ENCODE measurements around the gene MRPL39.

MRPL39 gene

DNA sequence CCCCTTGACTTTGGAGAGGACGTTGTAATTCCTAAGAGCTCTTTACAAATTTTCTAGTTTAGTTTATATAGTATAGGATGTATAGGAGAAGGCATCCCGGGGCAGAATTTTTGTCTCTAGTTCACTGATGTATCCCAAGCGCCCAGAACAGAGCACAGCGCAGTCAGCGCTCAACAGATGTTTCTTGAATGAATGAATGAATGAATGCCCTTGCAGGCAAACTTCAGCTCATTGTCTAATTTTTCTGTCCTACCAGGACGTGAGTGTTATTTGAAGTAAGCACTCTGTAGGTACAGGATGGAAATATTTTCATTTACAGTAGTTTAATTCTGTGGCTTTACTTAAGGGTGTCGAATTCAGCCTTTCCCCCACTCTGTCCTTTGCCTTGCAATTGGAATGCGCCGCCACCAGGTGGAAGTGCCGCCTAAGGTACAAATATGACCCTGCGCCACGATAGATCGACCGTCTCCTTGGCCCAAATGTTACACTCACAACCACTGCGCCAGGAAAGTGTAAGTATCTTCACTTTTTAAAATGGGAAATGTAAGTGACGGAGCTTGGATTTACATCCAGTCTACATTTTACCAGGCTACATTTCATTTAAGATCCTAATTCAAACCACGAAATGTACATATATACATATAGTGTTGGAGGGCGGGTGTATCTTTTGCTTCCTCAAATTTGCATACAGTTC, 910 bp upstream of the MRPL39 start:
- DNase-seq, result peak; percentile 38

DNA sequence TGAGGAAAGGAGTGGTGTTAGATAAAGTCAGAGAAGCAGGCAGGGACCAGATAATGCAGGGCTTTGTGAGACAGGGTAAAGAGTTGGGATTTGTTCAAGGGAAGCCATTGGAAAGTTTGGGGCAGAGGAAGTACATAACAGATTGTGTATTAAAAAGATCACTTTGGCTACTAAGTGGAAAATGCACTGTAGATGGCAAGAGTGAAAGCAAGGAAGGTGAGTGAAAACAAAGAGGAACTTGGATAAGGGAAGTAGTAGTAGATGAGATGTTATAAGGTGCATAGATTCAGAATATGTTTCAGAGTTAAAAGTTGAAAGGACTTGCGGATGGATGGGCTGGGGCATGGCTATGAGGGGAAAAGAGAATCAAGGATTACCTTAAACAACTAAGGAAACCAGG, 17.4 kb downstream of the MRPL39 start:
- DNase-seq, result no peak

DNA sequence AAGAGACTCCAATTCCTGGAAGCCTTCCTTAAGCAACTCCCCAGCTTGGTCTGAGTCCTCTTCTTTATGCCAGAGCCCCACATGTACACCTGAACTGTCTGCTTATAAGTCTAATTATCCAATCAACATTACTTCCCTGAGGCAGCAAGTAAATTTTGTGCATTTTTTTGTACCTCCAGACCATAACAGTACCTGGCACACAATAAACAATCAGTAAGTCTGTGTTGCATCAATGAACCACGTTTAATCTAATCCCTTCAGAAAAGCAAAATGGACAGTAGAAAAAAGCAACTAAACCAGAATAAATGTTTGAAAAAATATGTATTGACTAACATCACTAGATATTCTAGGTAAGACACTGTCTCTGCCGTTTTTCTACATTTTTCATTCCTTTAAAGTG, 20.5 kb downstream of the MRPL39 start:
- no peak for DNase-seq

DNA sequence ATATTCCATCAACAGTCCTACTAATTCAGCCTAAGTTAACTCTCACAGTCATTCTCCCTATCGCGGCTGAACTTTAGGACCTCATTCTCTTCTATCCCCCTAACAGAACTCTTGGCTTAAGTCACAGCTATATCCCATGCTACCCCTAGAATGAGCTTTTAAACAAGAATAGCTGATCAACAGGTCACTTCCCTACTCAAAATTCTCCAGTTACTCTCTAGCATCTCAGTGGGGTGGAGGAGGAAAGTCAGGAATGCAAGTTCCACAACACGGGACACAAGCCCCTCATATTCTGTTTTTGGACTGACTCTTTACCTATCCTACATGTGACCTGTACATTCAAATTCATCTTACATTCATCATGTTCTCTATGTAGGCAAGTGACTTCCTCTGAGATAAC, 21.0 kb downstream of the MRPL39 start:
- no peak for DNase-seq

DNA sequence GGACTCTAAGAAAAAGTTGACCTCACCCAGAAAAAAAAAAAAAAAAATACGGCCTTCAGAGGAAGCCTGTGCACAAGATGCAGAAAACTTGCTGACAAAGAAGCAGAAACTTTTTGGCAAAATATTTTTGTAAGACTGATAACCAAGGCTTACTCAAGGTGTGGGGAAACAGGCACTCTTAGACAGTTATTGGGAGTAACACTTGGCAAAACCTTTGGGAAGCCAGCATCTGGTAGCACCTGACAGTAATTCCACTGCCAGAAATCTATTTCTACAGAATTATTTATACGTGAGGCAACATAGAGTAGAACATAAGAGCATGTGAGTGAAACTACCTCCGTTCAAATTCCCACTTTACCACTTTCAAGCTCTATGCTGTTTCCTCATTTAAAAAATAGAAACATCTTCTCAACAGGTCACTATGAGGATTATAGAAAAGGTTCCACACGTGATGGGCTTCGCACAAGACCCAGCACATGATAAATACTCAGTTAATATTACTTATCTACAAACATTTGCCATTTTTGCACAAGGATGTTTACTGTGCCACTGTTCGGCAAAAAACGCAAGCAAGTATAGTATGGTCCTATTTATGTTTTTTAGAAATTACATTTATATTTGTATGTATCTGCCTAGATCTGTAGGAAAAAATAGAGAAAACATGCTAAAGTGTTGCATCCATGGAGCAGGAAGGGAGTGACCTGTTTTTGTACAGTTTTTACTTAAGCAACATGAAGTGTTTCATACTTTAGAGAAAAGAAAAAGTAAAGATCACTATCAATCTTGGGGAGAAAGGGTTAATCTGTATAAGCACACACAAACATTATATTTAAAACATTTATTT, 22.2 kb downstream of the MRPL39 start:
- DNase-seq, result no peak

DNA sequence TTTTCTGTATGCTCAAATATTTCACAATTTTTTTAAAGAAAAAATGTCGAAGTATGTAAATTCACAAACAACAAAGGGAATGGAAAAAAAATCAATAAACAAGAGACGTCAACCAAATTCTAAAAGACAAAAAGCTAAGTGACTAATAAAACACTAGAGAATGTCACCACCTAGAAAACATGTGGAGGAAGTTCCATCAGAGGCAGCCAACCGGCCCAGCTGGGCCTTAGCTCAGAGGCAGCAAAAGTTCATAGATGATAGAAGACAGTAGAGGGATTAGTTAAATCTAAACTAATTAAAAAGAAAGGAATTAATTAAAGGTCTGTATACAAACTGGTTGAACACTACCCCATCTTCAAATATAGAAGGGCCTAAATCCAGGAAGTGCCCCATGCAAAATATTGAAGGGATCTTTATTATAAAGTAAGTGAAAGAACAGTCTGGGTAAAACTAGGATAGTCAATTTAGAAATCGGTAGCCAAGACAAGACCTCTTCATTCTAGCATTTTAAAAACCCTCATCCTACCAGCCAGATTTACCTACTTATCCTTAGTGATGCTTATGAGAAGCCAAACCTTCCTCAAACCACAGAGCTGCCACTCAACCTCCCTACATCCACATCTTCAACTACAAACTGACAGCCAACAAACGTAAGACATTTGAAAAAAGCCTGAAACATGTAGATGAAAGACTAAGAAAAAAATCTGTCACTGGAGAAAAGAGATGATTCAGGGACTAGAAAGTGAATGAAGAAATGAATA, 23.7 kb downstream of the MRPL39 start:
- DNase-seq, result peak; percentile 73

DNA sequence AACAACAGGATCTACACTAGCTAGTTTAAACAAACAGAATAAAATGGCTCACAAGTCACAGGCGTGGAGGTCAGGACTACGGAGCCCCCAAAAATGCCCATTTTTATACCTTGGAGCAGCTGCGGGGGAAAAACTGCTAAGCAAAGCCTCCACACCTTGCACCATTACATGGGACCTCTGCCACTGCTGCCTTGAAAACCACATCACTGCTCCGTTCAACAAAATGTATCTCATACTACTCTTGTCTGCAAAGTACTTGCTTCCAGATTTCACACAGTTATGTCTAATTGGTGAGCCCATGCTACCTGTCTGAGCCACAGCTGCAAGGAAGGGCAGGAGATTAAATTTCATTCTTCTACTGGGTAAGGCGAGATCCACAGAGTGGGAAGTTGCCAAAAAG, 24.4 kb downstream of the MRPL39 start:
- peak; percentile 73 for DNase-seq

DNA sequence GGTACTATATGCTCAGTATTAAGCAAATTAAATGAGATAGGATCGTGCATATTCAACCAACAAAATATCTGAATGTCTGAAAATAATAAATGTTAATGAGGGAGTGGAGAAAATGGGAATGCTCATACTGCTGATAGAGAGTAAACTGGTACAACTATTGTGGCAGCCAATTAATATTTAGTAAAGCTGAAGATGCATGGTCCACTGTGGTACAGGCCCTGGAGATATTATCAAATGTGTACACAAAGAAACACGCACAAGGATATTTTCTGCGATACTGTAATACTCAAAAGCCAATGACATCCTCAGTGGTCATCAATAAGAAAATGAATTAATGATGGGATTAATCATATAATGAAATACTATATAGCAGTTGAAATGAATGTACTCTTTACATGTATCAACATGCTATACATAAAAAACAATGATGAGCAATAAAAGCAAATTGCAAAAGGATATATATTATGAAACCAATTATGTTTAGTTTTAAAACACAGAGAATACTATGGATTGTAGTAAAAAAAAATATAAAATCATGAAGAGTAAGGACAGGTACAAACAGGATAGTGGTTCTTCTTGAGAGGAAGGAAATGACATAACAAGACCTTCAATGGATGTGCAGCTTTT, 25.0 kb downstream of the MRPL39 start:
- DNase-seq, result no peak

DNA sequence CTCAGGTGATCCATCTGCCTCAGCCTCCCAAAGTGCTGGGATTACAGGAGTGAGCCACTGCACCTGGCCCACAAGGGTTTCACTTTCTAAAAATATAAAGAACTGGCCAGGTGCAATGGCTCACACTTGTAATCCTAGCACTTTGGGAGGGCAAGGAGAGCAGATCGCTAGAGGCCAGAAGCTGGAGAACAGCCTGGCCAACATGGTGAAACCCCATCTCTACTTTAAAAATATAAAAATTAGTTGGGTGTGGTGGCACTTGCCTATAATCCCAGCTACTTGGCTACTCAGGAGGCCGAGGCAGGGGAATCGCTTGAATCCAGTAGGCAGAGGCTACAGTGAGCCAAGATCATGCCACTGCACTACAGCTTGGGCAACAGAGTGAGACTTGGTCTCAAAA, 25.7 kb downstream of the MRPL39 start:
- DNase-seq, result no peak

DNA sequence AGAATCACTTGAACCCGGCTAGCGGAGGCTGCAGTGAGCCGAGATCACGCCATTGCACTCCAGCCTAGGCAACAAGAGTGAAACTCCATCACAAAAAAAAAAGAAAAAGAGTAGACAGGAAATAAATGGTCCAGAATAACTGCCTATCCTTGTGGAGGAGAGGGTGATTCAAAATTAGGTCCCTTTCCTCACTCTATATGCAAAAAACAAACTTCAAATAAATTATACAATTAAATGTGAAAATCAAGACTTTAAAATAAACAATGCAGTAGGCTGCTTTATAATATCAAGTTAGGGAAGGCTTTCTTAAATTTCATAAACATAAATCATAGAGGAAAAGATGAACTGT, 26.4 kb downstream of the MRPL39 start:
- DNase-seq, result no peak

DNA sequence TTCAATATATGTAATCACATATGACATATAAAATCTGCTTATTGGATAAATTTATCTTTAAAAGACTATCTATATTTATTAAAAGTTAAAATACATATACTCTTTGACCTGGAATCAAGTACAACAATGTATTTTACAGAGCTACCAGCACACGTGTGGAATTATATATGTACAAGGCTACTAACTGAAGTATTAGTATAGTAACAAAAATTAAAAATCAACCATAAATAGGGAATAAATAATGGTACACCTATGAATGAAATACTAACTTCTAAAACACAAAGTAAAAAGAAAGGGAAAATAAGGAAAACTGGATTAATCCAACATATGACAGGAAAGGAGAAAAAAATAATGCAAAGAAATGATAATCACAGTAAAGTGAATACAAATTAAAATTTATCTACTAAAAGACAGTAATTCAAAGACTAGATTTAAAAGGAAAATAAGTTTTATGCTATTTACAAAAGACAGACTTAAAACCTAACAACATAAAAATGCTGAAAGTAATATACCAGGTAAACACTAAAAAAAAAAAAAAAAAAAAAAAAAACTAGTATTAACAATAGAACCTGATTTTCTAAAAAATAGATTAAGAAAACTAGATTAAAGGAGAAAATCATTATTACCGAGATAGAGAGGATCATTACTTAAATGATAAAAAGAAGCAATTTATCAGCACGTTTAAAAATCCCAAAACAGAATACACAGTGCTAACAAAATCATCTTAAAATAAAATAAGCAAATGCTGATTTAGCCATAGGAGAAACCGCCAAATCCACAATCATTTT, 27.9 kb downstream of the MRPL39 start:
- DNase-seq, result no peak

DNA sequence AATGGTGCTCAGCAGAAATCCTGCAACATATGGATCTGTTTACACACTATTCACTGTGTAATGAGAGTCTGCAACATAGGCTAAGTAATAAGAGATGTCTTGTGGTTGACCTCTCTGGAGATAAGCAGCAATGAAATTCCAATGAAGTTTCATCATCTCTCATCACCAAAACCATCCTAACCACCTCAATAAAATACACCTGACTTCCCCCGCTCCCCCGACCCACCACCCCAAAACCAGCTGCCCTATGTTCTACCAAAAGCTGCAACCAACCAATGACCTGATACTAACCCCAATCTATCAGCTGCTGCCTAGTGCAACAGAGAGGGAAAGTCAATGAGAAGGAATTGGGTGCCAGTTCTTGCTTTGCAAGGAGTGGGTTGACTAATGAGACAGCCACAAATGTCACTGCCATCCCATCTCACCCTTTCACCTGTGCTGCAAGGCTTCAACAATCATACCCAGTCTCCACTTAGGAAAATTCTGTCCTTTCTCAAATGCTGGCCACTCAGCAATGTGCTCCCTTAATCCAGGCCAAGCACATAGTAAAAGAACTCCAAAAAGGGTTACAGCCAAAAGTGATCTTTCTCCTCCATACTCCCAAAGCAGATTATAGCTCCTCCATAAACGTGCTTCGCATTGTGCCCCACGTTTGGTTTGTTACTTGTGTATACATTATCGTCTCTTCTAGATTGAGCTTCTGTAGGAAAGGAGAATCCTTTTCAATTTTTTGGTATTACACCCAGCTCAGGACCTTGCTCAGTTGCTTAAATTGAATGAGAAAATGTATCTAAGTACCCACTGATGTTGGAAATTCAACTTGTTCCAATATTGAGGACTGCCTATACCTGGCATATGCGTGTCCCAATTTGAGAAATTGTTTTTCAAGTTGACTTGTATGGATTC, 29.0 kb downstream of the MRPL39 start:
- DNase-seq, result no peak

DNA sequence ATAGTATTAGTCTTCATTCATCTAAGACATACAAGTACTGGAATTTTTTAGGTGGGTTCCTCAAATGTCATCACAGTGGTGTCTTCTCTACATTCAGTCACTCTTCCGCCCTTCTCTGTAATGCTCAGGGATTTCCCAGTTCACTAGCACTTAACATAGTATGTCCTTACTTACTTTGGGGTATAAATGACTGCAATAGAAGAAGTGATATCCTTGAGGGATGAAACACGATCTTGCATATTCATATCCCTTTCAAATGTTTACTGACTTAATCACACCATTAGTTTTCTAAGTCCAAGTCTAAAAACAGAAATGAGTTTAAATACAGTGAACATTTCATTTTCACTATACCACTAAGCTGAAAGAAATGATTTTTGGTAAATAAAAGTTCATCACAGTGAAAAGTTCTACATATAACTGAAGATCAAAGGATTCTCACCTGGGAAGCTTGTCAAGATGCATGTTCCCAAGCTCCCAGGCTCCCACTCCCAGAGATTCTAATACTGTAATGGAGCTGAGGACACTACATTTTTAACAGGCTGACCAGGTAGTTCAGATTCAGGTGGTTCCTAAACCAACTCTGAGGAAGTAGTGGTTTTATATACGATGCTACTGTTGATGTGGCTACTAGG, 29.7 kb downstream of the MRPL39 start:
- DNase-seq, result no peak

DNA sequence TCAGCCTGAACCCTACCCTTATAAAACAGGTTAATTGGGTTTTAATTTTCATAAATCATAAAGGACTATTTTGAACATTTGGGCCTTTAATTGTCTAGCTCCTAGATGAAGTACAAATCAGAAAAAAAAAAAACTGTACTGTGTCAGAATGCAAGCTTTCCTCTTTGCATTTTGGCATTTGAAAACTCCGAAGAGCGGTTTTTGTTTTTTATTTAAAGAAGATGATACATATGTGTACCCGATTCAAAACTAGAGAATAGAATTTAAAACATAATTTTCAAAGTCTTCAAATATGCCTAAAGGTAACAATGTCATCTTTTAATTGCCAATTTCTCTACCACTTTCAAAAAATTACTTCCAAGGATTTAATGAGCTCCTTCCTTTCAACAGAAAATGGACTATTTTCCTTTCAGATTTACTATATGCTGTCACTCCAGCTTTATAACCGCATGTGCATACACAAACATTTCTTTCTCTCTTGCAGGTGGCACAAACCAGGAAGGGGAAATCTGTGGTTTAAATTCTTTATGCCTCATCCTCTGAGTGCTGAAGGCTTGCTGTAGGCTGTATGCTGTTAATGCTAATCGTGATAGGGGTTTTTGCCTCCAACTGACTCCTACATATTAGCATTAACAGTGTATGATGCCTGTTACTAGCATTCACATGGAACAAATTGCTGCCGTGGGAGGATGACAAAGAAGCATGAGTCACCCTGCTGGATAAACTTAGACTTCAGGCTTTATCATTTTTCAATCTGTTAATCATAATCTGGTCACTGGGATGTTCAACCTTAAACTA, 33.7 kb downstream of the MRPL39 start:
- DNase-seq, result peak; percentile 14

DNA sequence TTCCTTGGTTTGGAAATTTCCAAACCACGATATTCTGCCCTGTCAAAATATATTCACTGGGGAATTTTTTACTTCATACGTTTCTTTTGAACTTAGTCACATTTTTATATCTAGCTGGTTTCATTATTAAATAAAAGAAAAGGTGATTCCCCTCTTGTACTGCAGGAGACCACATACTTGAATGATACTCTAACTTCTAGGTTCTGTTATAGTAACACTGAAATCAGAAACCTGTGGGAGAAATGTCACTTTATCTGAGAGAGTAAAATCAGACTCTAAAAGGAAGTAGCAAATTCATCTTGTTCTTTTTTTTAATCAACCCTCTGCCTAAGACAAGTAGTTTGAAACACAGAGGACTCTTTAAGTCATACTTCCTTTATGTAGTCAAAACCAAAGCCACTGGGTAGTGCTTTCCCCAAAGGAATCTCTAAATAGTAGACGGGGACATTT, 34.4 kb downstream of the MRPL39 start:
- no peak for DNase-seq

DNA sequence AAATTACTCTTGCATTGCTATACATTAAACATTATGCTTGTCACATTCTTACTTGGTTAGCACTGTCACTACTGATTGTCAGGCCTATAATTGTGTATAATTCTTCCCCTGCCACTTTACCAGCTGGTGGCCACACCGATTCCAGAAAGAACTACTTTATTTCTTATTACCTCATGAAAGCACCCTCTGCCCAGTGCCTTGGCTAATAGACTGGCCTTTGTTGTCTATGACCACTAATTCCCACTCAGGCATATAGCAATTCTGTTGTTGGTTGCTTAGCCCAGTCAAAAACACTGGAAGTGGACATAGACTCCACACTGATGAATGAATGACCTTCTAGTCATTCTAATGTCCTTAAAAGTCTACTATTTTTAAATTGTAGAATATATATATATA, 35.6 kb downstream of the MRPL39 start:
- no peak for DNase-seq

DNA sequence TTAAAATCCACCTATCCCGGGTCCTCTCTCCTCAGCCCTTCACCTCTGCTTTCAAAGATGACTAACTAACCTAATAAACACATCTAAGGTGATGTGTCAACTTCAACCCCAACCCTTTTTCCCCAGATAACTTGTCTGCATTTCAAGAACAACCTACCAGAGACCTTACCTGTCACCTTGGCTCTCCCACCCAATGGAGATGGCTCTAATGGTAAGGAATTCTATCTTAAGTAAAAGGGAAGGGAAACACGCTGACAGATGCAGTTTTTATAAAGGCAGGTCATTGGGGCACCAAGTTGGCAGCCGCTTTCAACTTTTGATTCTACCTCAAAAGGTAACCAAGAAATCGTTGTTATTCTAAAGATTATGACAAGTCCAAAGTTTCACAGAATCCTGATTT, 37.6 kb downstream of the MRPL39 start:
- no peak for DNase-seq

DNA sequence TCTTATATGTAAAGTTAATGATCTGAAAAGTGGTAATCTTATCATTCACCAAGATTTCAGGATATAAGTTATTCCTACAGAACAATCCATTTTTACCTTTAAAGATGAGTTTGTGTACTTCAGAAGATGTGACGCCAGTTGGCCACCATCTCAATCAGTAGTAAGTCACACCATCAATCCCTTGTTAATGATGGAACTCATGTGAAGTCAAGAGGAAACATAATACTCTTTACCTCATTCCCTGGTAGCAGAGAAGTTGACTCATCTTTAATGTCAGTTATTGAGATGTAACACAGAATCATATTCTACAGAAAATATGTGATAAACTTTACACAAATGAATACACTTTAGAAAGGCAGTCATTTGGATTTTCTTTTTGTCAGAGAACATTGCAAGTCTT, 38.2 kb downstream of the MRPL39 start:
- DNase-seq, result no peak

DNA sequence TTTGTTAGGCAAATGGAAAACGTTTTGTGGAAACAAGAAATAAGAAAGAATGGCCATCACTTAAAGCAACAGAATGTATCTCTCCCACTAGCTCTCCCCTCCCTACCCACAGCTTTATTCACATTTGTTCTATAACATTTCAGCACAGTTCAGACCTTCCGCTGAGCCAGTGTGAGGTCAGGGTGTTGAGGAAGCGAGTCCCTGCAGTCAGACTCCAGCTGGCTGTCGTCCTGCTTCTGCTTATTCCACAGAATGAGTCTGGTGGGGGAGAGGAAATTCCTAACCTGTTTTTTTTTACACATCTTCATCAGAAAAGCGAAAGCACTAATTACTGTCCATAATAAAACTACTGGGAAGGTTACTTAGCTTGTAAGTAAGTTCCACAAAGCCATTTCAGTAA, 39.0 kb downstream of the MRPL39 start:
- no peak for DNase-seq

DNA sequence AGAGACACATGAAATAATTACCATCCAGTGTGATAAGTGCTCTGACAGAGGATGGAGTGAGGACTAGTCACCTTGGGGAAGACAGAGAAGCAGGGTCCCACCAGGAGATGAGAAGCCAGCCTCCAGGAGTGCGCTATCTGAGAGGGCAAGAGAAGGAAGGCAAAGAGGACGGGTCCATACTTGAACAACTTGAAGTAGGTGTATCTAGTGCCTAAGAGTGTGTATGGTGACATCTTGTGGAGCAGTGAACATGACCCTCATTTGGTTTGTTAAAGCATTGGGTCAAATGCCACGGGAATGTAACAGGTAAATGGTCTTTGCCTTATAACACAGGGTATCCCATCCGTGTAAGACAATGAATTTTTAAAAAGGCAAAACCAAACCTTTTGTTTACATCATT, 39.8 kb downstream of the MRPL39 start:
- no peak for DNase-seq
